Measurements from ENCODE around the gene FAM53B.

Gene FAM53B

DNA sequence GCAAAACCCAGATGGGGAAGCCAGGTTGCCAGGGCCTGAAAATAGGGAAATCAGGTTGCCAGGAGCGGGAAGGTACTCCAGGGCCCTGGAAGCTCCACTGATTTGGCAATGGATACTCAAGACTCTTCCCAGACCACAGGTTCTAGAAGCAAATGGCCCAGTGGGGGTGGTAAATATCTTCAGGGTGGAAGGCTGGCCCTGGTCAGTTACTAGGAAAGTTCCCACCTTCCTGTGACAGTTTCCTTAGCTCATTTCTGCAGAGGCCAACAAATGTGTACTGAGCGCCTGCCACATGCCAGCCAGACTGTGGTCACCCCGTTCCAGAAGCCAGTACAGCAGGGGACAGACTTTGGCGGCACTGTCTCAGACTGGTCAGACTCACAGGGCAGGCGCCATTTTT lies 113.6 kb downstream of the FAM53B start:
- Histone ChIP-seq H3K27ac (replicated peaks; ENCODE audit: low read length) (no peak overlapping the region), H3K4ac (ENCODE audit: low read length) (no peak overlapping the region), H3K27me3 (ENCODE audit: control insufficient read depth in 3 of 3, insufficient read depth in 3 of 3, low read depth in 1 of 3, low read length in 3 of 3) (no peaks in the 10 kb centered on the region), H2BK15ac (ENCODE audit: low read length) (no peak overlapping the region), H4K91ac (ENCODE audit: low read depth, low read length, poor library complexity) (no peak overlapping the region), H2BK5ac (ENCODE audit: low read length) (peak overlapping the region; percentile 20), H3K18ac (ENCODE audit: low read length) (no peak overlapping the region), H3K9me3 (replicated peaks in 1 of 2; ENCODE audit: control insufficient read depth in 2 of 2, insufficient read depth in 1 of 2, low read depth in 1 of 2, low read length in 2 of 2) (no peaks in the 10 kb centered on the region), H2BK12ac (ENCODE audit: low read length) (no peak overlapping the region), H2AK5ac (ENCODE audit: low read depth, low read length) (no peak overlapping the region), H3K4me1 (ENCODE audit: control insufficient read depth in 2 of 2, insufficient read depth in 1 of 2, low read depth in 1 of 2, low read length in 2 of 2) (peaks cover 0 to 19% of the 10 kb centered on the region in 2 donors), H2AFZ (ENCODE audit: low read length) (no peak overlapping the region), H2BK120ac (ENCODE audit: low read depth, low read length) (no peak overlapping the region), H3K4me2 (ENCODE audit: insufficient read depth, low read length, poor library complexity, severe bottlenecking) (no peak overlapping the region), H3K36me3 (replicated peaks in 1 of 2; ENCODE audit: control insufficient read depth in 2 of 2, insufficient read depth in 2 of 2, low read length in 2 of 2) (peaks cover 0 to 4% of the 10 kb centered on the region in 2 donors), H3K23ac (ENCODE audit: low read depth, low read length, poor library complexity) (peak overlapping the region; percentile 56), H3K4me3 (ENCODE audit: low read length in 2 of 2) (no peak overlapping the region), H3K14ac (ENCODE audit: low read length) (no peak overlapping the region), H3K79me1 (ENCODE audit: low read depth, low read length) (peaks cover 8% of the 10 kb centered on the region), H3K9ac (ENCODE audit: low read depth, low read length, poor library complexity) (no peak overlapping the region), H4K8ac (ENCODE audit: low read depth, low read length) (no peak overlapping the region)
- no CpG with 5 or more reads among the region's 5 CpGs for WGBS, 2 donors (ENCODE audit: extremely low coverage in 2 of 2, insufficient read length in 2 of 2, insufficient replicate concordance in 1 of 2)
- DNase-seq (ENCODE audit: low spot score) = no peak

DNA sequence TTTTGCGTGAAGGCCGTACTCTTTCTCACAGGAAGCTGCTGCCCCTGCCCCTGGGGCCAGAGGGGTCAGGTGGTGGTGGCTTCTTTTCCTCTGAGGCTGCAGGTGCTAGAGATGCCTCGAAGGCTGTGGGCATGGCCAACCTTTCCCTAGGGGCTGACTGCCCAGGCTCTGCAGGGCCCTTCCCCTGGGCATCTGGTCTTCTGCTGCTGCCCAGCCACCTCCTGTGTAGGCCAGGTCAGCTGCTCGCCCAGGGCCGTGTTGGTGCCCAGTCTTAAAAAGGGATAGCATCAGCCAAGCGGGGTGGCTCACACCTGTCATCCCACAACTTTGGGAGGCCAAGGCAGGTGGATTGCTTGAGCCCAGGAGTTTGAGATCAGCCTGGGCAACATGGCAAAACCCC lies 114.3 kb downstream of the FAM53B start:
- Histone ChIP-seq H4K91ac (ENCODE audit: low read depth, low read length, poor library complexity) (no peak overlapping the region), H2BK15ac (ENCODE audit: low read length) (no peak overlapping the region), H2AFZ (ENCODE audit: low read length) (no peak overlapping the region), H2BK12ac (ENCODE audit: low read length) (no peak overlapping the region), H3K23ac (ENCODE audit: low read depth, low read length, poor library complexity) (no peak overlapping the region), H3K9ac (ENCODE audit: low read depth, low read length, poor library complexity) (no peak overlapping the region), H3K4me2 (ENCODE audit: insufficient read depth, low read length, poor library complexity, severe bottlenecking) (no peak overlapping the region), H4K8ac (ENCODE audit: low read depth, low read length) (no peak overlapping the region), H3K27ac (replicated peaks; ENCODE audit: low read length) (no peak overlapping the region), H2AK5ac (ENCODE audit: low read depth, low read length) (no peak overlapping the region), H2BK120ac (ENCODE audit: low read depth, low read length) (no peak overlapping the region), H3K36me3 (replicated peaks in 1 of 2; ENCODE audit: control insufficient read depth in 2 of 2, insufficient read depth in 2 of 2, low read length in 2 of 2) (peaks cover 0 to 4% of the 10 kb centered on the region in 2 donors), H2BK5ac (ENCODE audit: low read length) (no peak overlapping the region), H3K14ac (ENCODE audit: low read length) (no peak overlapping the region), H3K4me3 (ENCODE audit: low read length in 2 of 2) (no peak overlapping the region), H3K18ac (ENCODE audit: low read length) (peak overlapping the region; percentile 28), H3K4ac (ENCODE audit: low read length) (no peak overlapping the region), H3K79me1 (ENCODE audit: low read depth, low read length) (peaks cover 10% of the 10 kb centered on the region), H3K27me3 (ENCODE audit: control insufficient read depth in 3 of 3, insufficient read depth in 3 of 3, low read depth in 1 of 3, low read length in 3 of 3) (no peaks in the 10 kb centered on the region), H3K4me1 (ENCODE audit: control insufficient read depth in 2 of 2, insufficient read depth in 1 of 2, low read depth in 1 of 2, low read length in 2 of 2) (peaks cover 0 to 23% of the 10 kb centered on the region in 2 donors), H3K9me3 (replicated peaks in 1 of 2; ENCODE audit: control insufficient read depth in 2 of 2, insufficient read depth in 1 of 2, low read depth in 1 of 2, low read length in 2 of 2) (no peaks in the 10 kb centered on the region)
- no CpG with 5 or more reads among the region's 6 CpGs for WGBS, 2 donors (ENCODE audit: extremely low coverage in 2 of 2, insufficient read length in 2 of 2, insufficient replicate concordance in 1 of 2)
- DNase-seq (ENCODE audit: low spot score) = no peak

DNA sequence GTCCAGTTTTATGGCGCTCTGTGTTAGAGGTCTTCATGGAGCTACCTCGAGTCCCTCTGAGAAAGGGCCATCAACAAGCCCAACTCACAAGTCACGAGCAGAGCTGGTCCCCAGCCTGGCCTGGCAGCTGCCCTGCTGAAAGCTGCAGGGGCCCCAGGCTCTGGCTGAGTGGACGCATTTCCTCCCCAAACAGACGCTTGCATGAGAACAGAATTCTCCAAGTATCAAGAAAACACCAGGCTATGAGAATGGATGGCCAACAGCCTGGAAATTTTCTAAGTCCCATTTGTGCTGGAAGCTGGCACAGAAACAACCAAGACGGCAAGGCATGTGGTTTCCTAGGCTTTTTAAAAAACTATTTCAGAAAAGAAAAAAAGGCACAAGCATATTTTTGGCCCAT lies 114.8 kb downstream of the FAM53B start:
- no peak overlapping the region for H4K91ac ChIP-seq (ENCODE audit: low read depth, low read length, poor library complexity)
- WGBS, 2 donors (ENCODE audit: extremely low coverage in 2 of 2, insufficient read length in 2 of 2, insufficient replicate concordance in 1 of 2) = no CpG with 5 or more reads among the region's 6 CpGs
- no peak overlapping the region for H2BK5ac ChIP-seq (ENCODE audit: low read length)
- no peak overlapping the region for H2AK5ac ChIP-seq (ENCODE audit: low read depth, low read length)
- no peak overlapping the region for H2AFZ ChIP-seq (ENCODE audit: low read length)
- H3K36me3 ChIP-seq (replicated peaks in 1 of 2; ENCODE audit: control insufficient read depth in 2 of 2, insufficient read depth in 2 of 2, low read length in 2 of 2) = peaks cover 0 to 4% of the 10 kb centered on the region in 2 donors
- no peak overlapping the region for H3K23ac ChIP-seq (ENCODE audit: low read depth, low read length, poor library complexity)
- H3K18ac ChIP-seq (ENCODE audit: low read length) = peak overlapping the region; percentile 62
- H3K14ac ChIP-seq (ENCODE audit: low read length) = no peak overlapping the region
- no peaks in the 10 kb centered on the region for H3K9me3 ChIP-seq (replicated peaks in 1 of 2; ENCODE audit: control insufficient read depth in 2 of 2, insufficient read depth in 1 of 2, low read depth in 1 of 2, low read length in 2 of 2)
- H2BK120ac ChIP-seq (ENCODE audit: low read depth, low read length) = no peak overlapping the region
- peaks cover 15% of the 10 kb centered on the region for H3K79me1 ChIP-seq (ENCODE audit: low read depth, low read length)
- no peak overlapping the region for H3K4me2 ChIP-seq (ENCODE audit: insufficient read depth, low read length, poor library complexity, severe bottlenecking)
- no peak overlapping the region for H2BK12ac ChIP-seq (ENCODE audit: low read length)
- H4K8ac ChIP-seq (ENCODE audit: low read depth, low read length) = no peak overlapping the region
- H2BK15ac ChIP-seq (ENCODE audit: low read length) = no peak overlapping the region
- no peak overlapping the region for H3K4me3 ChIP-seq (ENCODE audit: low read length in 2 of 2)
- no peak for DNase-seq (ENCODE audit: low spot score)
- H3K9ac ChIP-seq (ENCODE audit: low read depth, low read length, poor library complexity) = no peak overlapping the region
- no peaks in the 10 kb centered on the region for H3K27me3 ChIP-seq (ENCODE audit: control insufficient read depth in 3 of 3, insufficient read depth in 3 of 3, low read depth in 1 of 3, low read length in 3 of 3)
- H3K4me1 ChIP-seq (ENCODE audit: control insufficient read depth in 2 of 2, insufficient read depth in 1 of 2, low read depth in 1 of 2, low read length in 2 of 2) = peaks cover 0 to 25% of the 10 kb centered on the region in 2 donors
- H3K4ac ChIP-seq (ENCODE audit: low read length) = no peak overlapping the region
- no peak overlapping the region for H3K27ac ChIP-seq (replicated peaks; ENCODE audit: low read length)

DNA sequence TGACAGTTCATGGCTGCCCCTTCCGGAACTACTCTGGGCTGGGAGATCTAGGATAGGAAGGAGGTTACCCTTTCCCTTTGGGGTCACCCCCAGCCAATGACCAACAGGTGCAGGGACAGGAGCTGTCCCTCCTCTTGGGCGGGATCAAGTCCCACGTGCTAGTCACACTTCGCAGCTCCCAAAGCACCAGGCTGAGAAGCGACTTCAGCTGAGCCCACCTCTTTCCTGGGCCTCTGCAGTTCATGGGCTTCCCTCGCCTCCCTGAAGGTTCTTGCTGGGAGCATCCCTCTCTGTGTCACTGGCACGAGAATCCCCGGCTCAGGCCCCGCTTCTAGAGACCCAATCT lies 115.5 kb downstream of the FAM53B start:
- H2BK15ac ChIP-seq (ENCODE audit: low read length) = peak overlapping the region; percentile 34
- peaks cover 15% of the 10 kb centered on the region for H3K79me1 ChIP-seq (ENCODE audit: low read depth, low read length)
- H3K4me1 ChIP-seq (ENCODE audit: control insufficient read depth in 2 of 2, insufficient read depth in 1 of 2, low read depth in 1 of 2, low read length in 2 of 2) = peaks cover 0 to 25% of the 10 kb centered on the region in 2 donors
- no peak overlapping the region for H4K8ac ChIP-seq (ENCODE audit: low read depth, low read length)
- no peak overlapping the region for H3K4ac ChIP-seq (ENCODE audit: low read length)
- H3K18ac ChIP-seq (ENCODE audit: low read length) = peak overlapping the region; percentile 38
- H3K4me3 ChIP-seq (ENCODE audit: low read length in 2 of 2) = no peak overlapping the region
- H2AFZ ChIP-seq (ENCODE audit: low read length) = no peak overlapping the region
- no peak overlapping the region for H3K23ac ChIP-seq (ENCODE audit: low read depth, low read length, poor library complexity)
- H2BK120ac ChIP-seq (ENCODE audit: low read depth, low read length) = no peak overlapping the region
- no peaks in the 10 kb centered on the region for H3K27me3 ChIP-seq (ENCODE audit: control insufficient read depth in 3 of 3, insufficient read depth in 3 of 3, low read depth in 1 of 3, low read length in 3 of 3)
- no peak overlapping the region for H2AK5ac ChIP-seq (ENCODE audit: low read depth, low read length)
- no peaks in the 10 kb centered on the region for H3K9me3 ChIP-seq (replicated peaks in 1 of 2; ENCODE audit: control insufficient read depth in 2 of 2, insufficient read depth in 1 of 2, low read depth in 1 of 2, low read length in 2 of 2)
- peak overlapping the region; percentile 77 for H3K14ac ChIP-seq (ENCODE audit: low read length)
- H2BK12ac ChIP-seq (ENCODE audit: low read length) = no peak overlapping the region
- no peak overlapping the region for H3K9ac ChIP-seq (ENCODE audit: low read depth, low read length, poor library complexity)
- no peak overlapping the region for H3K4me2 ChIP-seq (ENCODE audit: insufficient read depth, low read length, poor library complexity, severe bottlenecking)
- H4K91ac ChIP-seq (ENCODE audit: low read depth, low read length, poor library complexity) = no peak overlapping the region
- H3K36me3 ChIP-seq (replicated peaks in 1 of 2; ENCODE audit: control insufficient read depth in 2 of 2, insufficient read depth in 2 of 2, low read length in 2 of 2) = peaks cover 0 to 6% of the 10 kb centered on the region in 2 donors
- no CpG with 5 or more reads among the region's 9 CpGs for WGBS, 2 donors (ENCODE audit: extremely low coverage in 2 of 2, insufficient read length in 2 of 2, insufficient replicate concordance in 1 of 2)
- no peak overlapping the region for H2BK5ac ChIP-seq (ENCODE audit: low read length)
- no peak for DNase-seq (ENCODE audit: low spot score)
- H3K27ac ChIP-seq (replicated peaks; ENCODE audit: low read length) = no peak overlapping the region

Measured in neuronal stem cell (in vitro differentiated cells).